KMS-11 (cell line): ENCODE measurements around the gene ZDHHC11.
"Not testable (repeated sequence)": the region's sequence is repeated elsewhere in the genome, so short reads cannot be mapped to it uniquely, and the experiment has no call there.

Source experiments
- H2AFZ ChIP-seq: fragments of 200-600 bp; sonication (generic); 2 replicates; pipeline ENCODE4 v1.6.1; 2016; ENCODE audit warnings: antibody characterized with exemption, mixed run types, low read depth
- H3K27ac ChIP-seq: fragments of 200-600 bp; sonication (generic); 2 replicates; pipeline ENCODE4 v1.6.1; 2016; ENCODE audit warnings: mild to moderate bottlenecking, mixed run types
- H3K27me3 ChIP-seq: fragments of 200-600 bp; sonication (generic); 2 replicates; pipeline ENCODE4 v1.6.1; 2017; ENCODE audit warnings: mild to moderate bottlenecking, low read depth, mixed run types, moderate library complexity; ENCODE audit not compliant: insufficient read depth
- H3K36me3 ChIP-seq: fragments of 200-600 bp; sonication (generic); 2 replicates; pipeline ENCODE4 v1.6.1; 2017; ENCODE audit warnings: mild to moderate bottlenecking, mixed run types; ENCODE audit not compliant: insufficient read depth
- H3K4me1 ChIP-seq: fragments of 200-600 bp; sonication (generic); 2 replicates; pipeline ENCODE4 v1.6.1; 2016; ENCODE audit warnings: mild to moderate bottlenecking, low read depth, mixed run types; ENCODE audit not compliant: poor library complexity, severe bottlenecking
- H3K4me2 ChIP-seq: fragments of 200-600 bp; sonication (generic); 2 replicates; pipeline ENCODE4 v1.7.0; 2016; ENCODE audit warnings: mild to moderate bottlenecking, mixed run types
- H3K4me3 ChIP-seq: fragments of 200-600 bp; sonication (generic); IDR thresholded peaks from 2 replicates; pipeline ENCODE4 v1.6.1; 2017; ENCODE audit warnings: low read depth, low read length, mixed read lengths; ENCODE audit not compliant: insufficient read depth
- H3K79me2 ChIP-seq: fragments of 200-600 bp; sonication (generic); 2 replicates; pipeline ENCODE4 v1.6.1; 2016; ENCODE audit warnings: low read depth, mixed run types; ENCODE audit not compliant: insufficient read depth
- H3K9ac ChIP-seq: fragments of 200-600 bp; sonication (generic); 2 replicates; pipeline ENCODE4 v1.6.1; 2016; ENCODE audit warnings: mild to moderate bottlenecking, mixed run types
- H4K20me1 ChIP-seq: fragments of 200-600 bp; sonication (generic); 2 replicates; pipeline ENCODE4 v1.6.1; 2016; ENCODE audit warnings: mild to moderate bottlenecking, mixed run types; ENCODE audit not compliant: insufficient read depth
- CTCF ChIP-seq: fragments of 200-600 bp; sonication (generic); conservative IDR thresholded peaks from 2 replicates; pipeline ENCODE4 v1.6.1; 2017; ENCODE audit warnings: low read depth, mild to moderate bottlenecking, antibody characterized with exemption, low read length, moderate library complexity, mixed read lengths

ZDHHC11 gene

GRCh38 chr5:756171-756570 is 94.6 kb downstream of the ZDHHC11 start:
- H3K27ac ChIP-seq = no peak overlapping the region
- H3K36me3 ChIP-seq = no peaks in the 10 kb centered on the region
- H3K79me2 ChIP-seq = no peaks in the 10 kb centered on the region
- no peak overlapping the region for H3K9ac ChIP-seq
- H3K4me3 ChIP-seq = no peak overlapping the region
- no peaks in the 10 kb centered on the region for H3K27me3 ChIP-seq
- H3K4me2 ChIP-seq = no peak overlapping the region
- H2AFZ ChIP-seq = no peak overlapping the region
- TF ChIP-seq CTCF = no peak
- no peaks in the 10 kb centered on the region for H4K20me1 ChIP-seq
- H3K4me1 ChIP-seq = no peaks in the 10 kb centered on the region

- not testable (repeated sequence) for H3K9ac ChIP-seq, H4K20me1 ChIP-seq, H3K4me2 ChIP-seq, H3K4me3 ChIP-seq, H3K79me2 ChIP-seq, H3K27me3 ChIP-seq, H3K27ac ChIP-seq, H3K36me3 ChIP-seq, H3K4me1 ChIP-seq, H2AFZ ChIP-seq
Measured at GRCh38 chr5:754143-754632, 96.6 kb downstream of the ZDHHC11 start.

GRCh38 chr5:753567-754142 is 97.1 kb downstream of the ZDHHC11 start:
- H3K27ac ChIP-seq, H3K4me3 ChIP-seq, H3K4me1 ChIP-seq, H3K79me2 ChIP-seq, H3K27me3 ChIP-seq, H4K20me1 ChIP-seq, H3K4me2 ChIP-seq, H2AFZ ChIP-seq, H3K9ac ChIP-seq, H3K36me3 ChIP-seq: not testable (repeated sequence)

- H2AFZ ChIP-seq, H3K79me2 ChIP-seq, H3K4me1 ChIP-seq, H3K4me3 ChIP-seq, H3K4me2 ChIP-seq, H3K36me3 ChIP-seq, H3K27me3 ChIP-seq, H4K20me1 ChIP-seq, H3K9ac ChIP-seq, H3K27ac ChIP-seq: not testable (repeated sequence)
Measured at GRCh38 chr5:752532-753115, 98.2 kb downstream of the ZDHHC11 start.

- not testable (repeated sequence) for H4K20me1 ChIP-seq, H3K4me1 ChIP-seq, H3K27ac ChIP-seq, H3K4me3 ChIP-seq, H3K36me3 ChIP-seq, H3K4me2 ChIP-seq, H3K9ac ChIP-seq, H3K27me3 ChIP-seq, H3K79me2 ChIP-seq, H2AFZ ChIP-seq
Measured at GRCh38 chr5:751992-752391, 98.8 kb downstream of the ZDHHC11 start.

- Histone ChIP-seq H3K27me3 (no peaks in the 10 kb centered on the region), H3K4me1 (no peaks in the 10 kb centered on the region), H3K9ac (no peak overlapping the region), H3K4me2 (no peak overlapping the region), H2AFZ (no peak overlapping the region), H4K20me1 (no peaks in the 10 kb centered on the region), H3K27ac (no peak overlapping the region), H3K36me3 (no peaks in the 10 kb centered on the region), H3K79me2 (no peaks in the 10 kb centered on the region), H3K4me3 (no peak overlapping the region)
- TF ChIP-seq CTCF = no peak
Measured at GRCh38 chr5:751496-751895, 99.3 kb downstream of the ZDHHC11 start.

- H3K36me3 ChIP-seq, H4K20me1 ChIP-seq, H2AFZ ChIP-seq, H3K9ac ChIP-seq, H3K4me1 ChIP-seq, H3K27ac ChIP-seq, H3K4me2 ChIP-seq, H3K27me3 ChIP-seq, H3K79me2 ChIP-seq, H3K4me3 ChIP-seq: not testable (repeated sequence)
Measured at GRCh38 chr5:750226-750625, 100.6 kb downstream of the ZDHHC11 start.
